HG03558 (cell line): Measurements from ENCODE around the gene CENPE.
"Not testable (repeated sequence)": the region's sequence is repeated elsewhere in the genome, so short reads cannot be mapped to it uniquely, and the experiment has no call there.

Experiments
- ATAC-seq: cut with Tn5 transposase; IDR thresholded peaks from one replicate; pipeline ENCODE4 v1.9.1; 2021; ENCODE audit warnings: moderate number of reproducible peaks; ENCODE audit not compliant: unreplicated experiment; ENCODE audit errors: extremely low read depth

CENPE gene

GRCh38 chr4:103198111-103198765, at the start of gene CENPE:
TSS of gene CENPE (minus strand) at chr4:103198343. CDS start at chr4:103198319, 24 bp downstream.
- peak; percentile 74 for ATAC-seq

GRCh38 chr4:103244251-103244650, 46.1 kb upstream of the CENPE start:
- ATAC-seq = no peak

- not testable (repeated sequence) for ATAC-seq
These were observed 32.8 kb upstream of the CENPE start for GRCh38 chr4:103230938-103231337.

- not testable (repeated sequence) for ATAC-seq
These were observed 25.4 kb upstream of the CENPE start for GRCh38 chr4:103223556-103223955.

- ATAC-seq = no peak
These were observed 9.5 kb upstream of the CENPE start for GRCh38 chr4:103207673-103208072.

GRCh38 chr4:103204111-103204510, 6.0 kb upstream of the CENPE start:
- ATAC-seq = no peak

GRCh38 chr4:103201724-103202123, 3.6 kb upstream of the CENPE start:
- no peak for ATAC-seq

GRCh38 chr4:103201253-103201652, 3.1 kb upstream of the CENPE start:
- no peak for ATAC-seq

GRCh38 chr4:103199009-103199408, 866 bp upstream of the CENPE start:
- no peak for ATAC-seq

GRCh38 chr4:103197765-103198110, 405 bp downstream of the CENPE start:
- peak; percentile 21 for ATAC-seq

- ATAC-seq = no peak
These were observed 4.7 kb downstream of the CENPE start for GRCh38 chr4:103193457-103193856.

- ATAC-seq = no peak
These were observed 27.1 kb downstream of the CENPE start for GRCh38 chr4:103171006-103171405.

- ATAC-seq = not testable (repeated sequence)
These were observed 28.4 kb downstream of the CENPE start for GRCh38 chr4:103169750-103170149.

- no peak for ATAC-seq
These were observed 29.1 kb downstream of the CENPE start for GRCh38 chr4:103168993-103169392.

- ATAC-seq = no peak
These were observed 36.0 kb downstream of the CENPE start for GRCh38 chr4:103162176-103162575.

- ATAC-seq = no peak
These were observed 39.4 kb downstream of the CENPE start for GRCh38 chr4:103158760-103159159.

GRCh38 chr4:103156106-103156505, 42.0 kb downstream of the CENPE start:
- no peak for ATAC-seq

GRCh38 chr4:103152381-103152780, 45.8 kb downstream of the CENPE start:
- ATAC-seq = no peak

GRCh38 chr4:103150677-103151076, 47.5 kb downstream of the CENPE start:
- ATAC-seq = no peak

- ATAC-seq = no peak
These were observed 53.2 kb downstream of the CENPE start for GRCh38 chr4:103144926-103145325.

- ATAC-seq = no peak
These were observed 60.7 kb downstream of the CENPE start for GRCh38 chr4:103137446-103137827.

- ATAC-seq = no peak
These were observed 61.3 kb downstream of the CENPE start for GRCh38 chr4:103136671-103137445.
